ENCODE data around the gene CREB3L2.

- TF ChIP-seq SIN3A (IDR thresholded peaks at IDR 0.05; ENCODE audit: low read depth, low read length) (no peak), CUX1 (IDR thresholded peaks at IDR 0.05; ENCODE audit: insufficient replicate concordance, low read depth, low read length) (no peak), MAX (IDR thresholded peaks at IDR 0.05; ENCODE audit: low read depth, low read length) (no peak), EP300 (IDR thresholded peaks at IDR 0.05; ENCODE audit: borderline replicate concordance in 1 of 2, control insufficient read depth in 1 of 2, low read depth in 2 of 2, low read length in 2 of 2) (no peak), E4F1 (IDR thresholded peaks at IDR 0.05; ENCODE audit: borderline replicate concordance, partially characterized antibody) (no peak), EZH2 (IDR thresholded peaks at IDR 0.05; ENCODE audit: borderline replicate concordance, control insufficient read depth, low read depth, low read length) (no peak)
- TF ChIP-seq, protein P1, sequence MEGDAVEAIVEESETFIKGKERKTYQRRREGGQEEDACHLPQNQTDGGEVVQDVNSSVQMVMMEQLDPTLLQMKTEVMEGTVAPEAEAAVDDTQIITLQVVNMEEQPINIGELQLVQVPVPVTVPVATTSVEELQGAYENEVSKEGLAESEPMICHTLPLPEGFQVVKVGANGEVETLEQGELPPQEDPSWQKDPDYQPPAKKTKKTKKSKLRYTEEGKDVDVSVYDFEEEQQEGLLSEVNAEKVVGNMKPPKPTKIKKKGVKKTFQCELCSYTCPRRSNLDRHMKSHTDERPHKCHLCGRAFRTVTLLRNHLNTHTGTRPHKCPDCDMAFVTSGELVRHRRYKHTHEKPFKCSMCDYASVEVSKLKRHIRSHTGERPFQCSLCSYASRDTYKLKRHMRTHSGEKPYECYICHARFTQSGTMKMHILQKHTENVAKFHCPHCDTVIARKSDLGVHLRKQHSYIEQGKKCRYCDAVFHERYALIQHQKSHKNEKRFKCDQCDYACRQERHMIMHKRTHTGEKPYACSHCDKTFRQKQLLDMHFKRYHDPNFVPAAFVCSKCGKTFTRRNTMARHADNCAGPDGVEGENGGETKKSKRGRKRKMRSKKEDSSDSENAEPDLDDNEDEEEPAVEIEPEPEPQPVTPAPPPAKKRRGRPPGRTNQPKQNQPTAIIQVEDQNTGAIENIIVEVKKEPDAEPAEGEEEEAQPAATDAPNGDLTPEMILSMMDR (IDR thresholded peaks at IDR 0.05 in 2 of 3, conservative IDR thresholded peaks at IDR 0.05 in 1 of 3; ENCODE audit: control insufficient read depth in 2 of 3, extremely low read depth in 1 of 3, insufficient read depth in 1 of 3, low read depth in 3 of 3, low read length in 3 of 3) = no peak
- TF ChIP-seq, protein P2, sequence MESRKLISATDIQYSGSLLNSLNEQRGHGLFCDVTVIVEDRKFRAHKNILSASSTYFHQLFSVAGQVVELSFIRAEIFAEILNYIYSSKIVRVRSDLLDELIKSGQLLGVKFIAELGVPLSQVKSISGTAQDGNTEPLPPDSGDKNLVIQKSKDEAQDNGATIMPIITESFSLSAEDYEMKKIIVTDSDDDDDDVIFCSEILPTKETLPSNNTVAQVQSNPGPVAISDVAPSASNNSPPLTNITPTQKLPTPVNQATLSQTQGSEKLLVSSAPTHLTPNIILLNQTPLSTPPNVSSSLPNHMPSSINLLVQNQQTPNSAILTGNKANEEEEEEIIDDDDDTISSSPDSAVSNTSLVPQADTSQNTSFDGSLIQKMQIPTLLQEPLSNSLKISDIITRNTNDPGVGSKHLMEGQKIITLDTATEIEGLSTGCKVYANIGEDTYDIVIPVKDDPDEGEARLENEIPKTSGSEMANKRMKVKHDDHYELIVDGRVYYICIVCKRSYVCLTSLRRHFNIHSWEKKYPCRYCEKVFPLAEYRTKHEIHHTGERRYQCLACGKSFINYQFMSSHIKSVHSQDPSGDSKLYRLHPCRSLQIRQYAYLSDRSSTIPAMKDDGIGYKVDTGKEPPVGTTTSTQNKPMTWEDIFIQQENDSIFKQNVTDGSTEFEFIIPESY (IDR thresholded peaks at IDR 0.05) = no peak
- TF ChIP-seq, protein P3, sequence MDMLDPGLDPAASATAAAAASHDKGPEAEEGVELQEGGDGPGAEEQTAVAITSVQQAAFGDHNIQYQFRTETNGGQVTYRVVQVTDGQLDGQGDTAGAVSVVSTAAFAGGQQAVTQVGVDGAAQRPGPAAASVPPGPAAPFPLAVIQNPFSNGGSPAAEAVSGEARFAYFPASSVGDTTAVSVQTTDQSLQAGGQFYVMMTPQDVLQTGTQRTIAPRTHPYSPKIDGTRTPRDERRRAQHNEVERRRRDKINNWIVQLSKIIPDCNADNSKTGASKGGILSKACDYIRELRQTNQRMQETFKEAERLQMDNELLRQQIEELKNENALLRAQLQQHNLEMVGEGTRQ (IDR thresholded peaks at IDR 0.05; ENCODE audit: borderline replicate concordance, low read depth, low read length) = no peak
Measured at GRCh38 chr7:137928626-137929025, 73.3 kb downstream of the CREB3L2 start.

All from GM12878 (cell line).